Subcutaneous adipose tissue (tissue), 4 donors: ENCODE measurements around the gene RIIAD1. TPM values are rescaled to one million over a fixed set of nuclear protein-coding genes. Genes with fewer than 3 reads are reported as not detected.

Experiments used
- CTCF ChIP-seq: fragments of 450-650 bp; IDR thresholded peaks from one replicate; pipeline ENCODE4 v1.5.1; 2016; ENCODE audit warnings: low read depth, mild to moderate bottlenecking, control low read depth, antibody characterized with exemption, moderate library complexity
- total RNA-seq, 4 donors: library from RNA; depleted of rRNA; stranded (reverse); fragments of >200 nt; gene quantifications; one replicate each; pipeline ENCODE4 v1.1.0, GENCODE V29; 2016

Gene RIIAD1
- total RNA-seq, 4 donors from 2014 or later = not detected

GRCh38 chr1:151711044-151711800 is 10.1 kb upstream of the RIIAD1 start:
- TF ChIP-seq CTCF = no peak

GRCh38 chr1:151711951-151712350 is 9.4 kb upstream of the RIIAD1 start:
- no peak for TF ChIP-seq CTCF

GRCh38 chr1:151713044-151713443 is 8.3 kb upstream of the RIIAD1 start:
- TF ChIP-seq CTCF = no peak

DNA sequence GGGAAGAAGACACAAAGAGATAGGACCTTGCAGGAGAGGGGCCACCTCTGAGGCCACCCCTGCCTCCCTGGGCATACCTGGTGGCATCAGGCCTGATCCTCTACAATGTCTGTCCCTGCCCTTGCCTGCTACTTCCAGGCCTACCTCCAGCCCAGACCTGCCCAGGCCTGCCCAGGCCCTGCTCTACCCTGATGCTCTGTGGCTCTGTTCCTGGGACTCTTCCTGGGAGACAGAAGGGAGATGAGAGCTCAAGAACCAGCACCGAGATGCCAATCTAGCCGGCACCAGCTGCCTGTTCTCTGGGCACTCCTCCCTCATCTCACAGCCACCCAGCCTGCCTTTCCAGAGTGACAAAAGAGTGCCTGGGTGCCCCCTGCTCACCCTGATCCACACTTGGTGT is 7.4 kb upstream of the RIIAD1 start:
- TF ChIP-seq CTCF = no peak

- no peak for TF ChIP-seq CTCF
These were observed 6.2 kb upstream of the RIIAD1 start for GRCh38 chr1:151714820-151715725.

GRCh38 chr1:151715726-151716404 is 5.5 kb upstream of the RIIAD1 start:
- TF ChIP-seq CTCF = no peak

DNA sequence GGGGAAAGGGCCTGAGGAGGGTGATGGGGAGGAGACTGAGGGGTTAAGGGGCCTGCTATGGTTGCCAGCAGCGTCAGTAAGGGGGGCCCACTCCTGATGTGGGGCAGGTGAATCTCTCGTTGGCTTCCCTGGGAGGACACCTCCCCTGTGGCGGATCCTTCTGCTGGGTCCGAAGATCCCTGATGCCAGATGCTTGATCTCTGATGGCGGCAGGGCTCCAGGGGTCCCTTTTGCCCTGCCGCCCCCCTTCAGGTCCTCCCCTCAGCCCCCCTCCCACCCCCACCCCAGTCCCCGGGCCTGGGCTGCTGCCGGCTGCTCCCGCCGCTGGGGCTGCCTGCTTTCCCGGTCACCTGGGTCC is 4.9 kb upstream of the RIIAD1 start:
- TF ChIP-seq CTCF = no peak
